Common myeloid progenitor, CD34-positive (primary cell): ENCODE results near the gene GRID1.

Source experiments
- CTCF ChIA-PET: fragments of 350-600 bp; sonication (Branson Sonifier 250); formaldehyde crosslinking; loops from one replicate; lab custom pipeline; 2021; ENCODE audit warnings: antibody characterized with exemption; lab: Charles Lee
- POLR2A ChIA-PET: fragments of 350-600 bp; sonication (Branson Sonifier 250); formaldehyde crosslinking; loops from one replicate; lab custom pipeline; 2021; ENCODE audit warnings: antibody characterized with exemption; lab: Charles Lee
- DNase-seq, 3 donors: peaks; one replicate each; pipeline versions ENCODE4 v3.0.0 to v3.0.0-alpha.2; 2013
- H3K27ac ChIP-seq, 2 experiments: 1 replicate in 1 of 2; 2 replicates in 1 of 2; pipeline ENCODE4 v1.7.0; 2013; ENCODE audit warnings: inconsistent platforms in 2 of 2, low read length in 2 of 2, mild to moderate bottlenecking in 2 of 2, low read depth in 1 of 2, moderate library complexity in 1 of 2; ENCODE audit not compliant: severe bottlenecking in 2 of 2, insufficient read depth in 1 of 2, poor library complexity in 1 of 2
- H3K27me3 ChIP-seq, 5 experiments: replicated peaks in 2 of 5; 1 replicate in 3 of 5; 2 replicates in 2 of 5; pipeline versions ENCODE4 v1.6.1 to v1.7.0; 2013; ENCODE audit warnings: low read length in 4 of 5, mild to moderate bottlenecking in 2 of 5, moderate library complexity in 2 of 5, inconsistent platforms in 1 of 5; ENCODE audit not compliant: insufficient read depth in 5 of 5, control insufficient read depth in 4 of 5
- H3K36me3 ChIP-seq, 4 experiments: 1 replicate in 2 of 4; 2 replicates in 2 of 4; pipeline versions ENCODE4 v1.6.1 to v1.7.0; 2013; ENCODE audit warnings: low read length in 3 of 4, control low read depth in 1 of 4, mild to moderate bottlenecking in 1 of 4; ENCODE audit not compliant: control insufficient read depth in 4 of 4, insufficient read depth in 4 of 4
- H3K4me1 ChIP-seq, 4 experiments: 1 replicate in 3 of 4; 2 replicates in 1 of 4; pipeline versions ENCODE4 v1.6.1 to v1.7.1; 2013; ENCODE audit warnings: low read length in 3 of 4, mild to moderate bottlenecking in 3 of 4, control low read depth in 1 of 4, inconsistent platforms in 1 of 4, moderate library complexity in 1 of 4; ENCODE audit not compliant: control insufficient read depth in 4 of 4, insufficient read depth in 4 of 4; ENCODE audit errors: control extremely low read depth in 1 of 4
- H3K4me3 ChIP-seq, 7 experiments: 1 replicate in 4 of 7; 2 replicates in 3 of 7; pipeline versions ENCODE4 v1.5.1 to v1.7.0; 2013; ENCODE audit warnings: mild to moderate bottlenecking in 7 of 7, low read length in 6 of 7, moderate library complexity in 6 of 7, inconsistent platforms in 2 of 7, low read depth in 2 of 7, control low read depth in 1 of 7; ENCODE audit not compliant: insufficient read depth in 4 of 7, control insufficient read depth in 1 of 7; ENCODE audit errors: extremely low read depth in 1 of 7
- H3K9me3 ChIP-seq, 5 experiments: 1 replicate in 4 of 5; 2 replicates in 1 of 5; pipeline versions ENCODE4 v1.6.1 to v1.7.1; 2013; ENCODE audit warnings: low read length in 4 of 5, mild to moderate bottlenecking in 2 of 5, inconsistent platforms in 1 of 5, low read depth in 1 of 5, moderate library complexity in 1 of 5; ENCODE audit not compliant: control insufficient read depth in 4 of 5, insufficient read depth in 2 of 5; ENCODE audit errors: control extremely low read depth in 1 of 5
- WGBS: methylation state at CpG from one replicate; pipeline ENCODE4 v1.1.5; 2013; ENCODE audit not compliant: insufficient coverage; 5-methylcytosine and 5-hydroxymethylcytosine counted together

GRID1 gene

DNA sequence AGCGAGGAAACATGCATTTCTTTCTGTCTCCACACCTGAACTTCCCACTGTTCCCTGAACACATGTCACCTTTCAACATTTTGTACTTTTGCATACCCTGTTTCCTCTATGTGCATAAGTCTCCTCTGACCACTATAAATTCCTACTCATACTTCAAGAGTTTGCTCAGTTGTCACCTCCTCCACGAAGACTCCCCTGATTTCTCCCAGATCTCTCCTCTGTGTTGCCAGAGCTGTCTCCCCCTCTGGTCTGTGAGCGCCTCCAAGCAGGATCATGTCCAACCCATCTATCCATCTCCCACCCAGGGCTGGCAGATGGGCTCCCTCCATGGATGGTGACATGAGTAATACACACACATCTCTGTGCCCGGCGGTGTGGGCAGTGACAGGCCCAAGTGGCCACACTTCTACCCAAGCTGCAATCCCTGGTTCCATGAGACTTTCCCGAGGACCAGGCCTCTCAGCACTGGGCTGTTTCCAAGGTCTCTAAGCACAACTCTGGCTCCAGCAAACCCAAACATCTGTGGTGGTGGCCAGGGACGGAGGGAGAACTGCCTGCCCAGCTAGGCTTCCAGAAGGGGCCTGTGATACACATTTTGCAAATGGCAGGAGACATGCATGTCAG is 135.9 kb downstream of the GRID1 start:
- CTCF ChIA-PET, result no interaction called here
- H3K27ac ChIP-seq, result no peak overlapping the region
- no peak overlapping the region for H3K4me3 ChIP-seq
- 92% methylated on average over 6 of the region's 7 CpGs for WGBS
- POLR2A ChIA-PET, result no interaction called here
- no peaks in the 10 kb centered on the region for H3K36me3 ChIP-seq
- DNase-seq, result no peak
- peaks cover 0 to 29% (median 15%) of the 10 kb centered on the region in 4 experiments for H3K4me1 ChIP-seq
- H3K9me3 ChIP-seq, result no peaks in the 10 kb centered on the region
- H3K27me3 ChIP-seq, result no peaks in the 10 kb centered on the region

DNA sequence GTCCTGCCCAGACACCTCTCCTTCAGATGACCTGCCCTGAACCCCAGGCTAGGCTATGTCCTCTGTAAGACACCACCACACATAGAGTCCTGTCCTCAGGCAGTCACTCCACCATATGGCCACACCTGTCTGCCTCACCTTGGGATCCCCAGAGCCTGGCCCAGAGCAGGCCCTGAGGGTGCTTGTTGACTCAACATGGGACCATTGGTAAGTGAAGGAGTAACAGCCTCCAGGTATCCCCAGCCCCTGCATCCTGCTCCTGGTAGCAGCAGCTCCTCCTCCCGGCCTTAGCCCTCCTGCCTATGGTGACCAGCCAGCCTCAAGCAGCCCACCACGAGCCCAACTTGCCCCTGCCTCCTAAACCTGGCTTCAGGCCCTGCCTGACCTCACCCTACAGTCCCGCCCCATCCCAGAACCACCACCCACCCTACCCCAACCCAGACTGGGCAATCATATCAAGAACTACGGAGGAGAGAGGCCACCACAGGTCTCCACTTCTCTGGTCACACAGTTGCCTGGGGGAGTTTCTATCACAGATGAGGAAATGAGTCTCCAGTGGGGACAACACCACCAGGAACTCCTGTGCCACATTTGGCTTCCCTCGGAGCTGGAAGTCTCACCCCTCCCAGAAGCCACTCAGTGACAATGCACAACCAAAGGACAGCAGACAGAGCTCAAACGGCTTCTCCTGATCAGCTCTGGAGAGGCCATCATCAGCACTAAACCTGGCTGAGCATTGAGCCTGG is 136.6 kb downstream of the GRID1 start:
- H3K27ac ChIP-seq, result no peak overlapping the region
- CTCF ChIA-PET, result no interaction called here
- H3K4me3 ChIP-seq, result no peak overlapping the region
- H3K36me3 ChIP-seq, result no peaks in the 10 kb centered on the region
- DNase-seq, result no peak
- H3K27me3 ChIP-seq, result no peaks in the 10 kb centered on the region
- H3K4me1 ChIP-seq, result peaks cover 0 to 36% (median 22%) of the 10 kb centered on the region in 4 experiments
- 83% methylated on average over 5 of the region's 6 CpGs for WGBS
- H3K9me3 ChIP-seq, result no peaks in the 10 kb centered on the region
- POLR2A ChIA-PET, result no interaction called here

DNA sequence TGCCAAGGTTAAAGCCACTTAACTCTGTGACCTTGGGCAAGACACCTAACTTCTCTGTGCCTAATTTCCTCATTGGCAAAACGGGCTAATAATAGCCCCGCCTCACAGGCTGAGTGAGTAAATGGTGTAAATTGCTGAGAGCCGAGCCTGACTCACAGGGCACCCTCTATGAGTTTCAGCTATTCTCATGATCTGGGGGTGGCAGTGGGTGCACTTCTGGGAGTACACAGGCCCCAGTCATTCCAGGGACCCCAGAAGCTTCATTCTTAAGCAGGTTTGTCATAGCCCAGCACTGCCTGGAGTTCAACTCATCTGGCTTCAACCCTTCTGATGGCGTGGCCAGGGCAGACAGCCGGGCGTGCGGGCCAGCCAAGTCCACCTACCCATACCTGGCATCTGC is 137.2 kb downstream of the GRID1 start:
- CTCF ChIA-PET, result no interaction called here
- no peak overlapping the region for H3K4me3 ChIP-seq
- H3K27me3 ChIP-seq, result no peaks in the 10 kb centered on the region

DNA sequence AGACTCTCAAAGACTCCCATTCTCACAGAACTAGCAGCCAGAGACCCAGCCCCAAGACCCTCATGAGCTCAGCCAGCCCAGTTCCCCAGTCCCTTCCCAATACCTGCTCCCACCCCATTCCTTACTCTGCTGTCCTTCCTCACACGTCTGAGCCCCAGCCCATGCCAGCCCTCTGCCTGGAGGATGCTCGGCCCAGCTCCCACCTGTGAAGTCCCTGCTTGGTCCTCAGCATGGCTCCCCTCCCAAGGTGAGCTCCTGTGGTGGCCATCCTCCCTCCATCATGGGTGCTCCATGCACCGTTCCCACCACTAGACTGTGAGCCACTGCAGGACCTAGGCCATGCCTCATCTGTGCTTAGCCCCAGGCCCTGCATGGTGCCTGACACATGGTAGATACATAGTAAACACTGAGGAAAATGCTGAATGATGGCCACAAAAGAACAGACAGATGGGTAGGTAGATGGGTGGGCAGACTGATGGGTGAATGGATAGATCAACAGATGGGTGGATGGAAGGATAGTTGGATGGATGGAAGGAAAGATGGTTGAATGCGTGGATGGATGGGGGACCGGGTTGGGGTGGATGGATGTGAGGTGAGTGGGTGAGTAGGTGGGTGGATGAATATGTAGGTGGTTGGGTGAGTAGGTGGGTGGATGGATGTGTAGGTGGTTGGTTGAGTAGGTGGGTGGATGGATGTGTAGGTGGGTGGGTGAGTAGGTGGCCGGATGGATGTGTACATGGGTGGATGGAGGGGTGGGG is 138.9 kb downstream of the GRID1 start:
- ChIA-PET CTCF (interaction anchor here (1.3 kb wide), 1 partner anchor 11 kb away, joined by 7 read pairs; no protein-coding TSS in a partner anchor), POLR2A (no interaction called here)
- 87% methylated on average over 5 of the region's 6 CpGs for WGBS
- Histone ChIP-seq H3K36me3 (no peaks in the 10 kb centered on the region), H3K4me1 (peaks cover 0 to 38% (median 25%) of the 10 kb centered on the region in 4 experiments), H3K9me3 (no peaks in the 10 kb centered on the region), H3K27ac (no peak overlapping the region), H3K27me3 (no peaks in the 10 kb centered on the region), H3K4me3 (no peak overlapping the region)
- no peak for DNase-seq

More for the DNA sequence above, 137.2 kb downstream of the GRID1 start:
- no peaks in the 10 kb centered on the region for H3K36me3 ChIP-seq
- WGBS, result 100% methylated on average over 6 of the region's 7 CpGs
- no peaks in the 10 kb centered on the region for H3K9me3 ChIP-seq
- peaks cover 0 to 40% (median 28%) of the 10 kb centered on the region in 4 experiments for H3K4me1 ChIP-seq
- no peak overlapping the region for H3K27ac ChIP-seq
- DNase-seq, result no peak
- POLR2A ChIA-PET, result no interaction called here

DNA sequence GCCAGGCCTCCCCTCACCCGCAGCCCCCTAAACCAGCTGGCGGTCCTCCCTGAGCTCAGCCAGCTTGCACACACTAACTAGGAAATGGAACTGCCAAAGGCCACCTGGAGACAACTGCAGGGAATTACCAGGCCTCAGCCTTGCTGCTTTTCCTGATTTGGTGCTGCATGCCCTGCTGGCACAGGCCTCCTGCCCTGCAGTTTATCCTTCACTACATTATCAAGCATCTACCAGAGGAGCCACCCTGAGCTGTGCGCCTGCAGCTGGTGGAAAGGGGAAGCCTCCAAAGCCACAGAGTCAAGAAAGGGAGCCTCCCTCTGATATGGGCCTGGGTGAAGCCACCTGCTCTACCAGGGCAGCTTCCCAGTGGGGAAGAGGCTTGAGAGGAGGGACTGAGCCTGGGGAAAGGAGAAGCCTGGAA is 139.8 kb downstream of the GRID1 start:
- POLR2A ChIA-PET, result no interaction called here
- Histone ChIP-seq H3K4me3 (no peak overlapping the region), H3K27me3 (no peaks in the 10 kb centered on the region), H3K9me3 (no peaks in the 10 kb centered on the region), H3K4me1 (peaks cover 0 to 46% (median 28%) of the 10 kb centered on the region in 4 experiments), H3K27ac (no peak overlapping the region), H3K36me3 (no peaks in the 10 kb centered on the region)
- WGBS, result 92% methylated on average over 2 of the region's 3 CpGs
- DNase-seq, result peak; percentile 42 to 91 (median 86)
- CTCF ChIA-PET, result interaction anchor here (1.3 kb wide), 1 partner anchor 10 kb away, joined by 7 read pairs; no protein-coding TSS in a partner anchor

DNA sequence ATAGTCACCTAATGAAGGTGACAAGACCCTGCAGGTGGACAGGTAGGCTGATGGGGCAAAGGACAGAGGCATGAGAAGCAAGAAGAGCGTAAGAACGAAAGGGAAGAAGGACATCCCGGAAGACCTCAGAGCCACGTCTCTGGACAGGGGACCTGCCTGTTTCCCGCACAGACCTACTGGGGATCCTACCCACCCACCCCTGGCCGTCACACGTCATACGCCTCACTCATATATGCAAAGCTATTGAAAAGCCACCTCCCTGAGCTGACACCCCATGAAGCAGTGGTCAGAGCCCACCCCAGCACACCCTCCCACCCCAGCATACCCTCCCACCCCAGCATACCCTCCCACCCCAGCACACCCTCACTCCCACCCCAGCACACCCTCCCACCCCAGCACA is 140.6 kb downstream of the GRID1 start:
- ChIA-PET CTCF (interaction anchor here (0.8 kb wide), 1 partner anchor 35 kb away, joined by 3 read pairs; no protein-coding TSS in a partner anchor), POLR2A (interaction anchor here (1.4 kb wide), 1 partner anchor 8 kb away, joined by 5 read pairs; no protein-coding TSS in a partner anchor)
- Histone ChIP-seq H3K36me3 (no peaks in the 10 kb centered on the region), H3K9me3 (no peaks in the 10 kb centered on the region), H3K27me3 (no peaks in the 10 kb centered on the region), H3K27ac (no peak overlapping the region), H3K4me3 (no peak overlapping the region), H3K4me1 (peaks cover 0 to 52% (median 29%) of the 10 kb centered on the region in 4 experiments)
- DNase-seq, result peak in 1 of 3 donors; percentile 5
- WGBS, result 93% methylated on average over 8 of the region's 8 CpGs
